Body of pancreas (tissue), 4 donors: ENCODE results near the gene NT5C2.

Experiments
- POLR2A ChIP-seq, 3 donors: fragments of 450-650 bp; IDR thresholded peaks; one replicate each; pipeline ENCODE4 v1.6.1; 2016; ENCODE audit warnings: antibody characterized with exemption in 3 of 3, mild to moderate bottlenecking in 2 of 3
- TF ChIP-seq, protein P1 (sequence below), 7 experiments: fragments of 450-650 bp in 4 of 7; fragments of 200-600 bp in 3 of 7; sonication (generic) in 3 of 7; IDR thresholded peaks; one replicate each; pipeline ENCODE4 v1.5.1; 2016 to 2019; ENCODE audit warnings: antibody characterized with exemption in 7 of 7

GRCh38 chr10:103193107-103193819 is at the start of gene NT5C2:
- TF ChIP-seq, protein P1, sequence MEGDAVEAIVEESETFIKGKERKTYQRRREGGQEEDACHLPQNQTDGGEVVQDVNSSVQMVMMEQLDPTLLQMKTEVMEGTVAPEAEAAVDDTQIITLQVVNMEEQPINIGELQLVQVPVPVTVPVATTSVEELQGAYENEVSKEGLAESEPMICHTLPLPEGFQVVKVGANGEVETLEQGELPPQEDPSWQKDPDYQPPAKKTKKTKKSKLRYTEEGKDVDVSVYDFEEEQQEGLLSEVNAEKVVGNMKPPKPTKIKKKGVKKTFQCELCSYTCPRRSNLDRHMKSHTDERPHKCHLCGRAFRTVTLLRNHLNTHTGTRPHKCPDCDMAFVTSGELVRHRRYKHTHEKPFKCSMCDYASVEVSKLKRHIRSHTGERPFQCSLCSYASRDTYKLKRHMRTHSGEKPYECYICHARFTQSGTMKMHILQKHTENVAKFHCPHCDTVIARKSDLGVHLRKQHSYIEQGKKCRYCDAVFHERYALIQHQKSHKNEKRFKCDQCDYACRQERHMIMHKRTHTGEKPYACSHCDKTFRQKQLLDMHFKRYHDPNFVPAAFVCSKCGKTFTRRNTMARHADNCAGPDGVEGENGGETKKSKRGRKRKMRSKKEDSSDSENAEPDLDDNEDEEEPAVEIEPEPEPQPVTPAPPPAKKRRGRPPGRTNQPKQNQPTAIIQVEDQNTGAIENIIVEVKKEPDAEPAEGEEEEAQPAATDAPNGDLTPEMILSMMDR (IDR thresholded peaks at IDR 0.05): no peak
- peak in 1 of 3 donors; percentile 8 for TF ChIP-seq POLR2A (IDR thresholded peaks at IDR 0.05)
